NCI-H460 (cell line): ENCODE measurements around the gene TOB2. TPM values are rescaled to one million over a fixed set of nuclear protein-coding genes. Genes with fewer than 3 reads are reported as not detected.

ENCODE experiments used
- DNase-seq: peaks from one replicate; pipeline ENCODE4 v3.0.0-alpha.2; 2016; ENCODE audit warnings: low read depth; ENCODE audit errors: extremely low read depth
- total RNA-seq: library from RNA; depleted of rRNA; stranded (reverse); fragments of >200 nt; shearing (Covaris generic); gene quantifications from 2 replicates; pipeline ENCODE4 v1.2.3, GENCODE V29; 2014; rRNA removed

The TOB2 gene
- total RNA-seq, 1 experiment from 2014 or later = 18.2 TPM

DNA sequence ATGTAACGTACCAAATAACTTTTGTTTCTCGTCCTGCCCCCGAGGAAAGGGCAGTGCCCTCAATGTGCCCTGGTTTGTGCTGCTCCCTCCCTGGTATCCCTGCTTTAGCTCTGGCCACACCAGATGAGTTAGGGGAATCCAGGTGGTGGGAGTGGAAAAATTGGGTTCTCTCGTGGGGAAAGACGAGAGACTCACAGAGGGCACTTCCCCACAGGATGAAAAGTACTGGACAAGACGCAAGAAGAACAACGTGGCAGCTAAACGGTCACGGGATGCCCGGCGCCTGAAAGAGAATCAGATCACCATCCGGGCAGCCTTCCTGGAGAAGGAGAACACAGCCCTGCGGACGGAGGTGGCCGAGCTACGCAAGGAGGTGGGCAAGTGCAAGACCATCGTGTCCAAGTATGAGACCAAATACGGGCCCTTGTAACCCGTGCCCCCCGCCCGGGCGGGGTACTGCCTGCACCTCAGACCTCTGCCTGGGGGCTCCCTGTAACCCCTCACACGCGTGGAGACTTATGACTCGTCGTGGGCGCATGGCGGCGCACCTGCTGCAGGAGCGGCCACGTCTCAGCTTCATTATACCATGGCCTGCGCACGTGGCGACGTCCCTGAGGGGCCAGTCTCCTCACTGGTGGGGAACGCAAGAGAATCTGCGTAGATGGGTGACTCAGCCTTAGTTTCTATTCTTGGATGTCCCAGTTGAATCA is 50.9 kb downstream of the TOB2 start:
- no peak for DNase-seq

DNA sequence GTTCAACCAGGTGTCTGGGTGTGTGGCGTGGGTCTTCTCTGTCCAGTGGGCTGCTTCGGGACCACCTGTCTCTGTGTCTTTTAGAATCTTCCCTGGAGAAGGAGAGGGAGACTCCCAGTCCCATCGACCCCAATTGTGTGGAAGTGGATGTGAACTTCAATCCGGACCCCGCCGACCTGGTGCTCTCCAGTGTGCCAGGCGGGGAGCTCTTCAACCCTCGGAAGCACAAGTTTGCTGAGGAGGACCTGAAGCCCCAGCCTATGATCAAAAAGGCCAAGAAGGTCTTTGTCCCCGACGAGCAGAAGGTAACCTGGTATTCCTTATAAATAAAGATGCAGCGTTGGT is 52.6 kb downstream of the TOB2 start:
- no peak for DNase-seq

DNA sequence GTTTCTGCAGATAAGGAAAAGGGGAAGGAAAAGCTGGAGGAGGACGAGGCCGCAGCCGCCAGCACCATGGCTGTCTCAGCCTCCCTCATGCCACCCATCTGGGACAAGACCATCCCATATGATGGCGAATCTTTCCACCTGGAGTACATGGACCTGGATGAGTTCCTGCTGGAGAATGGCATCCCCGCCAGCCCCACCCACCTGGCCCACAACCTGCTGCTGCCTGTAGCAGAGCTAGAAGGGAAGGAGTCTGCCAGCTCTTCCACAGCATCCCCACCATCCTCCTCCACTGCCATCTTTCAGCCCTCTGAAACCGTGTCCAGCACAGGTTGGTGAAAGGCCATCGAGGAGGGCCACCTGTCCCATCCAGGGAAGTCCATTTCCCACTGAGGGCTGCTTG is 59.3 kb downstream of the TOB2 start:
- DNase-seq = no peak

DNA sequence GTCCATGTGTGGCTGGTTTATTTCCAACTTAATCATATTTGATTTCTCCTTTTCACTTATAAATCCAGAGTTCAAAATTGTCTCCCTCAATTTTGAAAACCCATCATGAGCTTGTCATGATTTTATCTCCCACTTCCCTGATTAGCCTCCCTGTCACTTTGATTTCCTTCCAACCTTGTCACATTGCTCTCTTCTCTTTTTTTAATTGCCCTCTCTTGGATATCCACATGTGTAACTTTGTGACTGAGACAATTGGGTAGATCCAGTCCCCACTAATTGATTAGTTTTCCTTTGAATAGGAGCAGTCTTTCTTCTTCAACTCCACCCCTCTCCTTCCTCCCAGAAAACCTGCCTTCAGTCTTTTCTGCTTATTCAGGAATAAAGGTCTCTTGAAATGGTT is 62.5 kb downstream of the TOB2 start:
- DNase-seq = no peak

Other genes with a start within 250 kb of the TOB2 start
- 16.4 and 16.9 TPM in 2 replicates for gene L3MBTL2, start 241.5 kb downstream of the TOB2 start, total RNA-seq
- 0.09 and 0.15 TPM in 2 replicates for gene CHADL, start 205.9 kb downstream of the TOB2 start, total RNA-seq
- 44.2 and 47.0 TPM in 2 replicates for gene RANGAP1, start 160.6 kb downstream of the TOB2 start, total RNA-seq
- 23.5 and 23.7 TPM in 2 replicates for gene ZC3H7B, start 145.3 kb downstream of the TOB2 start, total RNA-seq
- gene TEF, start 64.9 kb downstream of the TOB2 start, total RNA-seq = 1.1 and 1.6 TPM in 2 replicates
- gene PHF5A, start 21.9 kb upstream of the TOB2 start, total RNA-seq = 66.8 and 69.2 TPM in 2 replicates
- gene ACO2, start 22.3 kb upstream of the TOB2 start, total RNA-seq = 66.1 and 72.0 TPM in 2 replicates
- gene POLR3H, start 97.7 kb upstream of the TOB2 start, total RNA-seq = 10.8 and 12.3 TPM in 2 replicates
- not detected in 2 replicates for gene CSDC2, start 114.2 kb upstream of the TOB2 start, total RNA-seq
- gene PMM1, start 143.0 kb upstream of the TOB2 start, total RNA-seq = 9.5 and 14.4 TPM in 2 replicates
- 26.3 and 32.4 TPM in 2 replicates for gene DESI1, start 174.2 kb upstream of the TOB2 start, total RNA-seq
- gene XRCC6, start 174.5 kb upstream of the TOB2 start, total RNA-seq = 329 and 336 TPM in 2 replicates
- gene SNU13, start 242.1 kb upstream of the TOB2 start, total RNA-seq = 105 and 113 TPM in 2 replicates